Measurements from ENCODE around the gene ALAS1.

ALAS1 gene

DNA sequence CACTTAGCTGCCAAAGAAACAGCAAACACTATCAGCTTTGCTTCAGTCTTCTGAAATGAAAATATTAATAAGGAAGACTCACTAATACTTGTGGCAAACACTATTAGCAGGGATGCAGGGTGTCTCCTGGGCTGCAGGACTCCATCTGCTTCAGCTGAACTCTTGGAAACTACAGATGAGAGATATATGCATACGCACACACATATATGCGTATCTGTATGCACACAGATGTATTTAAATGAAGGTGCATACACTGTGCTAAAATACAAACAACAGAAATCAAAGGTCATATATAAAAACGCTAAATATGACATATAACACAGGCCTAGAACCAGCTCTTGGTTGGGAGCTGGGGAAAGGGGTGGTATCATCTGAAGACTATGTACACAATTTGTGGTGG is 58.2 kb downstream of the ALAS1 start:
- DNase-seq: no peak

DNA sequence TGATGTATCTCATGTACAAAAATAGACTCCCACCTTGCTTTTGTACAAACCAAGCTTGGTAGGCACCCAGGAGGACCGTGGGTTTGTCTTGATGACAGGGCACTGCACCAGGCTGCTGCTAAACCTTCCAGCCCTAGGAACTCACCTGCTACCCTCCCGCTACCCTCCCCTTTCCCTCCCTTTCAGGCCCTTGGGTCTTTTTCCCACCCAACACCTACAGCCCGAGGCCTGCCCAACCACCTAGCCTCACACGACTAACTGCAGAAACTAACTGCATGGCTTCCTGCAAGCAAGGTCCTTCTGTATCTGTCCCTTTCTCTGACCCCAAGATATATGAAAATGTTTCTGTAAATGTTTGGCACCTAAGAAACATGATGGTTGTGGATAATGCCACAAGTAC is 58.7 kb downstream of the ALAS1 start:
- no peak for DNase-seq

DNA sequence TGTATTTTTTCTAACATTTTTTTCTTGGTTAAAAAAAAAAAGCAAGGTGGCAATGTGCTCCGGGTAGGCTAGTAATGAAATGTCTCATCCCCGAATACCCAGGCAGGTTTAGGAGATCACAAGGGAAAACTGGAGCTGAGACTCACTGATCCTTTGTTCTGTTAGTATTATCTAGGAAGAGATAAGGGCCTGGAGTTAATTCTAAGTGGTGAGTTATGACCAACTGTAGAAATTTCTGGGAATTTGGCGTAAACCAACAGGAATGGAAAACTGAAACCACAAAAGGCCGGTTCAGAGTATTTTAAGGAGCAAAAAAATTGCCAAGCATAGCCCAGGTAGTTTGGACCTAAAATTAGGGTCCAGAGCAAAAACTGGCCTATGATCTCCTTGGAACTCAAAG is 60.0 kb downstream of the ALAS1 start:
- DNase-seq: no peak

DNA sequence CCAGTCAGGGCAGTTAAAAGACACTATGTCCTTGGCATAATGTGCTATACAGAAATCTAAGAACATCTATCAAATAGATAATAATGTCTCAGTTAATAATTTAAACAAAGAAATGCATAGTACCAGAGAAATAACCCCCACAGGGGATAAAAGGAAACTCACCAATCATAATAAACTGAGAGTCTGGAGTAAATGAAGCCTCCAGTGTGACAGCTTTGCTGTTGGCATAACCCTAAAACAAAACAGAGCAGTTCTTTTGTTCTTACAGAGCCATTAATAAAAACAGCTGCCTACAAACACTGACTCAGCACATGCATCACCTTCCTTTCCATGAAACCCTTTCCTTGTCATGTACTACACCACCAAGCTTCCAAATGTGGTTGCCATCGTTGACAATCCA is 61.1 kb downstream of the ALAS1 start:
- no peak for DNase-seq

DNA sequence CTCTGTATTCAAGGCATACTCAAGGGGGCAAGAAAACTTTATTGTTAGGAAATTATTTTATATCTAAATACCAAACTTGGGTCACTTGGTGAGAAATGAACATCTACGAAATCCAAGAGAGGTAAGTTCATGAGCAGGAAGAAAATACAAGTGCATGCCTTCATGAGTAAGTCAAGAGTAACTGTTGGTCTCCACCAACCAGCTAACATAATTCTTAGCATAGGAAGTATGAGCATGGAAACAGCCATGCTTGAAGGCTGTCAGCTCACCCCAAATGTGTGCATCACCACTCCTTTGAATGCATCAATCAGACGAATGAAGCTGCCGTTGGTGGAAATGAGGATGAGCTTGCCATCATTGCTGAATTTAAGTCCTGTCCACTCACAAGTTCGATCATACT is 61.5 kb downstream of the ALAS1 start:
- no peak for DNase-seq

DNA sequence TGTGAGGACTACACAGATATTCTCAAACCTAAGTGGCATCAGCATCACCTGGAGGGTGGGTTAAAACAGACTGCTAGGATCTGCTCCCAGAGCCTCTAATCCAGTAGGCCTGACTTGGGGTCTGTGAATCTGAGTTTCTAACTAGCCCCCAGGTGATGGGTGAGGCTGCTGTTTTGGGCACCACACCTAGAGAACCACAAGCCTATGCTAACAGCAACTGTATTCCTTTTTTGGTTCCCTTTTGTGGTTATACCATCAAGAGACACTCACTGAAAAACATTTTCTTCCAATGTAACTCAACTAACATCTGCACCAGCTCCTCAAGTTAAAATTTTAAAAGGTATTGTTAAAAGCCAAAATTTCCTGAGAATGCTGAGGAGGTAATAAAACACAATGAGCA is 64.5 kb downstream of the ALAS1 start:
- DNase-seq: no peak
